ENCODE results near the gene EBLN2.

Gene EBLN2

DNA sequence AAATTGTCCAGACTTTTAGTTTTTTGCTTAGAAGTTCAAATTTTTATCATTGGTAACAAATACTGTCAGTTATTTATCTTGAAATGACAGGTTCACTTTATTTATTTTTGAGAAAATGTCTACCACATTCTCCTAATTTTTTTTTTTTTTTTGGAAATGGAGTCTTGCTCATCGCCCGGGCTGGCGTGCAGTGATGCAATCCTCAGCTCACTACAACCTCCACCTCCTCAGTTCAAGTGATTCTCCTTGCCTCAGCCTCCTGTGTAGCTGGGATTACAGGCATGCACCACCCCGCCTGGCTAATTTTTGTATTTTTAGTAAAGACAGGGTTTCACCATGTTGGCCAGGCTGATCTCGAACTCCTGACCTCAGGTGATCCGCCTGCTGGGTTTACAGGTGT lies 16.1 kb upstream of the EBLN2 start:
- TF ChIP-seq GATA2 (IDR thresholded peaks at IDR 0.05; ENCODE audit: low read depth, low read length) (no peak), GATA3 (IDR thresholded peaks at IDR 0.05; ENCODE audit: low read depth, low read length) (no peak)

DNA sequence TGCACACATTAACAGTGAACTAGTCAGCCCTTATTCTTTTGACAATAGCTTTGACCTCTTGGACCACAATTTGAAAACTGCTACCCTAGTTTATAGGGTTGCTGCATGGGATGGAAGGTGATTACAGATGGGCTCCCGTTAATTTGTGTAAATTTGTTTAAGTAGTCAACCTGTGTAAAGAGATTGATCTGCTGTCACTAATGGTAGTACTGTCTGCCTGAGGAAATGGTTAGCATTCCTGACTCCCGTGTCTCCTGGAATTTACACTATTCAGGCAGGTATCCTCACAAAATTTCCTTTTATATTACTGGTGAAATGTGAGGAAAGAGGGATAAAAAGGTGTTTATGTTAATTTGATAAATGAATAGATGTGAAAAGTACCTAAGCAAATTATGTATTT lies 15.3 kb upstream of the EBLN2 start:
- no peak for TF ChIP-seq GATA2 (IDR thresholded peaks at IDR 0.05; ENCODE audit: low read depth, low read length)
- no peak for TF ChIP-seq GATA3 (IDR thresholded peaks at IDR 0.05; ENCODE audit: low read depth, low read length)

DNA sequence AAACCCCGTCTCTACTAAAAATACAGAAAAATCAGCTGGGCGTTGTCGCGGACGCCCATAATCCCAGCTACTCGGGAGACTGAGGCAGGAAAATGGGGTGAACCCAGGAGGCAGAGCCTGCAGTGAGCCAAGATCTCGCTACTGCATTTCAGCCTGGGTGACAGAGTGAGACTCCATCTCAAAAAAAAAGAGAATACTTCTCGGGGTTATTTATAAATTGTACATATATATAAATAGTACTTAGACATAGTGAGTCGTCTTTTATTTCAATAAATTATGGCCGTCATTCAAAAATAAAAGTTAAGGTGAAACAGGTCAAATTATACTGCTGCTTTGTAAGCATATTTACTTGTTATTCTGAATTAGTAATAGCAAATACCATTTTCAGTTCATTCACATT lies 12.1 kb upstream of the EBLN2 start:
- TF ChIP-seq GATA2 (IDR thresholded peaks at IDR 0.05; ENCODE audit: low read depth, low read length) (no peak), GATA3 (IDR thresholded peaks at IDR 0.05; ENCODE audit: low read depth, low read length) (no peak)

DNA sequence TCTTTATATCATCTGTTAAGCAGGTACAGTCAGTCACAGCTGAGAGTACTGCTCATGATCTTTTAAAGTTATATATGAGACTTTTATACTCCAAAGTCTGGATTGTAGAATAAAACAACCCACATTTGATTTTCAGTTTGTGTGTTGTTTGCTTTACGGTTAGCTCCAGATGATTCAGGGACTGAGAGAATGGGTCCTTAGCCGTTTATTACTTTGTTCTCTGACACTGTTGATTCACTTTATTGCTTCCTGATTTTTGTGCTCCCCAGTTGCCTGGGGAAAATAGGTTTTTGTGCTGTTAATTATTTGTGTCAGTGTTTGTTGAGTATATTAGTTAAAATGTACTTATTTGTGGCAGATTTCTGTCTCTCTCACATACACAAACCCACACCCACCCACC lies 8.6 kb upstream of the EBLN2 start:
- no peak for TF ChIP-seq GATA3 (IDR thresholded peaks at IDR 0.05; ENCODE audit: low read depth, low read length)
- TF ChIP-seq GATA2 (IDR thresholded peaks at IDR 0.05; ENCODE audit: low read depth, low read length), result no peak

DNA sequence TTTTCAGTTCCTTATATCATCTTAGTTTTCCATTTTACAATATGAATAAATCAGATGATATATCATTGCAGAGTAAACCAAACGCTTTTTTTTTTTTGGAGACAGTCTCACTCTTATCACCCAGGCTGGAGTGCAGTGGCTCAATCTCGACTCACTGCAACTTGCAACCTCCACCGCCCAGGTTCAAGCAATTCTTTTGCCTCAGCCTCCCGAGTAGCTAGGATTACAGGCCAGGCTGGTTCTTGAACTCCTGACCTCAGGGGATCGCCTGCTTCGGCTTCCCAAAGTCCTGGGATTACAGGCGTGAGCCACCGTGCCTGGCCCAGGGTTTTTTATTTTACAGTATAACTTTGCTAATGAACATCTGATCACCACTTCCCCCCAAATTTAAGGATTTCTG lies 5.9 kb upstream of the EBLN2 start:
- TF ChIP-seq GATA2 (IDR thresholded peaks at IDR 0.05; ENCODE audit: low read depth, low read length) (no peak), GATA3 (IDR thresholded peaks at IDR 0.05; ENCODE audit: low read depth, low read length) (no peak)

DNA sequence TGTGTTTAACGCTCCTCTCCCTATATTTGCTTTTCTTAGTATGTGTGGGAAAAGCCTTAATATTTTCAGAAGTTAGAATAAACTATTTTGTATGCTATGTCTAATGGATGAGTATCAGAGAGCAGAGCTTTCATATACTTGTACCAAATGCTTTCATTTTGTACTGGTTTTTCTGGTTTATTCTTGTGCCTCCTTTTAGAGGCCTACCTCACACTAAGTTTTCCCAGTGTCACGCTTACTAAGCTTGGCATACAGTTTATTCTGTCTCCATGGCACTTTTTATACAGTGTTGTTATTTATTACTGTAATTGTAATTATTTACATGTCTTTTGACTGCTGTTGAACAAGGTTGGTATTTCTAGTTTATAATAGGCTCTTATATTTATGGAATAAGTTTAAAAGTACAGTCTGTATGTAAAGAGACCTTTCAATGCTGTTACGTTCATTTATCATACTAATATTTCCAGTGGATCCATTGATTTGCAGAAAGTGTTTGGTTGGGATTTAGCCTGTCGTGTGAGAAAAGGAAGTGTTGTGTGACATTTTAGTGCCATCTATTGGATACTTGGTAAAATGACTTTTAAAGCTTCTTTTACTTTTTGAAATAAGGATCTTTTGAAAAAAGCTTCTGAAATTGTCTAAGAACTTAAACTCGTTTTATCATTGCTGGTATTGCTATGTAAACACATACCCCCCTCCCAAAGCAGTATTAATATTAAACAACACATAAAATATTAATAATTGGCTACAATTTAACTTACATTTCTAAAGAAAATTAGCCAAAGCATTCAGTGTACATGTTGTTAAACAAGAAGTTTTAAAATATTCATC lies 5.2 kb upstream of the EBLN2 start:
- TF ChIP-seq GATA3 (IDR thresholded peaks at IDR 0.05; ENCODE audit: low read depth, low read length) (no peak), GATA2 (IDR thresholded peaks at IDR 0.05; ENCODE audit: low read depth, low read length) (no peak)

DNA sequence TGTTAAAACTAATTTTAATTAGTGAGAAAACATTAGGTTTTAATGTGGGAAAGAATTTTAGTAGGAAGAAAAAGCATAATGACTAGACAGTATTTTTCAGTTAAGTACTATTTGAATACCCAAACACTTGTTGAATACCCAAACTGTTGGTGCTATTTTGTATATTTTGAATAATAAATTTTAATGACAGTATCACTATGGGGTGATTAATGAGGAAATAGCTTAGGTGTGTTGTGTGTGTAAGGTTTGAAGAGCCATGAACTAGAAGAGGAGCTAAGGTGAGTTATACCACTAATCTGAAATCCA lies 4.7 kb upstream of the EBLN2 start:
- TF ChIP-seq GATA3 (IDR thresholded peaks at IDR 0.05; ENCODE audit: low read depth, low read length) (no peak), GATA2 (IDR thresholded peaks at IDR 0.05; ENCODE audit: low read depth, low read length) (no peak)

DNA sequence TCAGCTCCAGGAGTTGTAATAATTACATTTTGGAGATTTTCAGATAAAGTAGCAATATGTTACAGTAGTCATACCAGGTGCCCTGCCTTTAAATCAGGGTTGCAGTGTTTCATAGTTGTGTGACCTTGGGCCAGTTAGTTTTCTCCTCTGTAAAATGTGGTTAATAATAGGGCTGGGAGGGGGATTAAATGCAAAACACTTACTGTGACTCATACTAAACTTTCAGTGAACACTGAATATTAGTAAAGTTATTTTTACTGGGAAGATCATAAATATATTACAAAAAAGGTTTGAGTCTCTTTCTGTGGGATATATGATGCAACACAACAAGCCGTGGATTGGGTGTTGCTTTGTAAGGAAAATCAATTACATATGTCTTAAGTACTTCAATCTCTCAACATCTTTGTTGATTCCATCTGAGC lies 1.1 kb upstream of the EBLN2 start:
- TF ChIP-seq GATA2 (IDR thresholded peaks at IDR 0.05; ENCODE audit: low read depth, low read length), result no peak
- TF ChIP-seq GATA3 (IDR thresholded peaks at IDR 0.05; ENCODE audit: low read depth, low read length), result no peak

DNA sequence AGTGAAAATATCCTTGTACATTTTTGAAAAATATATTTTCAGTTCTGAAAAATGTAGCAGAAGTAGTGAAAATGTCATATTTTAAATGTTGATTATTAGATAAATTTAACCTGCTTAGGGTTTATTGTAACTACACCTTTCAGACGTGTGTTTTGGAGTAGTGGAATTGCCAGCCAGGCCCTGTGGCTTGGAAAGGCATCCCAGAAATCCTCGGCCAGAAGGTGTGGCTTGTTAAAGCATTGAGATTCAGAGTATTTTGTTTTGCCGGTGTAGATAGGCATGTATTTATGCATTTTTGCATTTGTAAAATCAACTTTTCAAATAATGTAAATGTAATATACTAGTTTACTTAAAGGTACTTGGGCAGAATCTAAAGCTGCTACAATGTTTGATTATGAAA lies 7.0 kb downstream of the EBLN2 start:
- TF ChIP-seq GATA3 (IDR thresholded peaks at IDR 0.05; ENCODE audit: low read depth, low read length) (no peak), GATA2 (IDR thresholded peaks at IDR 0.05; ENCODE audit: low read depth, low read length) (no peak)

DNA sequence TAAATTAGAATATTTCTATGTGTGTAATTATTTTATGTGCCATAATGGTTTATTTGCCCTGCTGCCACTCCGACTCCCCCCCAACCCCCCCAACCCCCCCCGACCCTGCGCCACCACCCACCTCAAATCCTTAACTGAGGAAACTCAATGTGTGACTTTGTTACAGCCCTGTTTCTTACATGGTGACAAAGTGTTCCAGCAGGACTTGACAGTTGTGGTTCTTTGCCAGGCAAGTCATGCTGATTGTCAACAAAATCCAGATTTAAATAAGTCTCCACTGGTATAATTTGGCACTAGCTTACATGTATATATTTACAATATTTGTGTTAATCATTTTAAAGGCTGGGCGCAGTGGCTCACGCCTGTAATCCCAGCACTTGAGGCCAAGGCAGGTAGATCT lies 7.7 kb downstream of the EBLN2 start:
- TF ChIP-seq GATA2 (IDR thresholded peaks at IDR 0.05; ENCODE audit: low read depth, low read length) (no peak), GATA3 (IDR thresholded peaks at IDR 0.05; ENCODE audit: low read depth, low read length) (no peak)

DNA sequence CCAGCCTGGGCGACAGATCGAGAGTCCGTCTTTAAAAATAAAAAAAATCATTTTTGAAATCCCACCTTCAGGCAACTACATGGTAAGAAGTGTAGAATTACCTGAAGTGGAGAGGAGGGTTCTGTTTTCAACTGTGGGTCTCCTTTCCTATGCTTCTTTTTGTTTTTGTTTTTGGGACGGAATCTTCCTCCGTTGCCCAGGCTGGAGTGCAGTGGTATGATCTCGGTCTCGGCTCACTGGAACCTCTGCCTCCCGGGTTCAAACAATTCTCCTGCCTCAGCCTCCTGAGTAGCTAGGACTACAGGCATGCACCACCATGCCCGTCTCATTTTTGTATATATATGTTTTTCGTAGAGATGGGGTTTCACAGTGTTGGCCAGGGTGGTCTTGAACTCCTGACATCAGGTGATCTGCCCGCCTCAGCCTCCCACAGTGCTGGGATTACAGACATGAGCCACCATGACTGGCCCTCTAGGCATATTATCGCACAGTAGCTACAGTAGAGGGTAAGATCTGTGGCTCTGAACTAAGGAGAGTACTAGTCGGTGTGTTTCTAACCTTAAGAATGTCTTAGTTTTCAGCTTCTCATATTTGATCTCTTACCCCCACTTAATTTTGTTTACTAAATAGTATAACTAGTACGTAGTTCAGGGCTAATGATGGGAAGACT lies 8.5 kb downstream of the EBLN2 start:
- TF ChIP-seq GATA3 (IDR thresholded peaks at IDR 0.05; ENCODE audit: low read depth, low read length) (no peak), GATA2 (IDR thresholded peaks at IDR 0.05; ENCODE audit: low read depth, low read length) (no peak)

DNA sequence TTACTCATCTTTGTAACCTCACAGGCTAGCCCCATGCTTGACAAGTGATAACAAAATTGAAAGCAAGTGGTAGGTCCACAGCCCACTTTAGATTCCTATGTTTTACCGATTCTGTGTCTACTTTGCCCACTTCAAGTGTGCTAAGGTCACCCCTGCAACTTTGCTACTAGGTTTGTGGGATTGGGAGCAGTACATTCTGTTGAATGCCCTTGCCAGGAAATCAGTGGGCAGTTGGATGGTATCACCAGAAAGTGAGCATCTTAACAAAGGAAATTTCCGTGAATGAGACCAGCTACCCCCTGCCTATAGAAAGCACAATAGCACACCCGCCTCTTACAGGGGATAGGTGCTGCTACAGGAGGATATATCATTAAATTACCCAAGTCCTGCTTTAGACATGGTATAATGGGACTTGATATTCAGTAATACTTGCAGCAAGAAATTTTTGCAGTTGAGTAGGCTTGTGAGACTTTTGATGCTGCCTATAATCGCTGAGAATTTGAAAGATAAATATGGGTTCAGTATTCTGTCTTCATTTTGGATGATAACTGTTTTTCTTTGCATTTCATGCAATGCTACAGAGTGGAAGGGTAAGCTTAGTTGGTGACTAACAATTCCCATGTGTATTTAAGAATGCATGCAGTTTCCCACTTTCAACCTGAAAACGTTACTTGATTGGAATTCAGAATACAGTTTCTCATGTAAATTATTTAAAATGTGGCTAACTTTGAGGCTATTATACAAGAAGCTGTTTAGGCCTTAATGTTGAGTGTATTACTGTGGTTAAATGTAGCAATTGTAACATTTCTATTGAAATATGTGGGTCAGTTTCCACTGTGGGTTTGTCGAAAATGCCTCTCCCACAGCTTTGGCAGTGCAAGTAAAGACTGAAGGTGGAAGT lies 9.5 kb downstream of the EBLN2 start:
- no peak for TF ChIP-seq GATA2 (IDR thresholded peaks at IDR 0.05; ENCODE audit: low read depth, low read length)
- no peak for TF ChIP-seq GATA3 (IDR thresholded peaks at IDR 0.05; ENCODE audit: low read depth, low read length)

DNA sequence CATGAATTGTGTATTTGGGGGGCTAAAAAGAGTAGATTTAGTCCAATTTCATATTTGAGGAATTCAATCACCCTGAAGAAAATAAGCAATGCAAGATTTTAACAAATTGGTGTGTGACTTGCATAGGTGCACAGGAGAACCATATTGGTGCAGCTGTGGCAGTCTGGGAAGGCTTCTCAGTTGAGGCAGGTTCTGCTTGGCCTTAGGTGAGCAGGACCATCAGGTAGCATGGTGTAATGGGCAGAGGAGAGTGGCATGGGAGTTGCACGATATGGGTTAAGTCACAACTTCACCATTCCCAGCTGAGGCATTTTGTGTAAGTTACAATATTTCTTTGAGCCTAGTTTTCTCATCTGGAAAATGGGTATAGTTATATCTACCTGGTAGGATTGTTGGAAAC lies 10.5 kb downstream of the EBLN2 start:
- no peak for TF ChIP-seq GATA2 (IDR thresholded peaks at IDR 0.05; ENCODE audit: low read depth, low read length)
- no peak for TF ChIP-seq GATA3 (IDR thresholded peaks at IDR 0.05; ENCODE audit: low read depth, low read length)

DNA sequence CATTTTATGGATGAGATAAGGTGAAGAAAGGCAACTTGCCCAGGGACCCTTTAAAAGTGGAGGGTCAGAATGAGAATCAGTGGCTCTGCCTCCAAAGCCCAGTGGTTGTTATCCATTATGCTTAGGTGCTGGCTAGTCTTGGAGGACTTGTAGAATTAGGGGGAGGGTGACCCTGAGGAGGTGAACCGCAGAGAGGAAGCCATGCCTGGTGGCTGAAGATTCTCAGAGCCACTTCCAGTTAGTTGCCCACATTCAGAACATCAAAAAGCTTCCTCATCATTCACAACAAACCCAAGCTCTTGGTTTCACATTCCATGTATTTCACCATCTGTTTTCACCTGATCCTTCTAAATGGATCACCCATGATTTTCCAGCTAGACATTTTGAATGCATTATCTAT lies 11.2 kb downstream of the EBLN2 start:
- TF ChIP-seq GATA2 (IDR thresholded peaks at IDR 0.05; ENCODE audit: low read depth, low read length) (no peak), GATA3 (IDR thresholded peaks at IDR 0.05; ENCODE audit: low read depth, low read length) (no peak)
